OCI-LY7 (cell line): ENCODE data around the gene FOXG1. TPM values are rescaled to one million over a fixed set of nuclear protein-coding genes. Genes with fewer than 3 reads are reported as not detected.

Experiments used
- BruUV-seq: library from RNA; stranded (reverse); fragments of 400-500 nt; replicated peaks from 2 replicates; lab custom pipeline; 2021; lab: Mats Ljungman, UMichigan
- CTCF ChIA-PET: fragments of 300-600 bp; sonication (Branson Sonifier 250); formaldehyde crosslinking; loops from one replicate; lab custom pipeline; 2022; ENCODE audit warnings: antibody characterized with exemption; ENCODE audit not compliant: unreplicated experiment; lab: Charles Lee
- POLR2A ChIA-PET: fragments of 300-600 bp; sonication (Branson Sonifier 250); formaldehyde crosslinking; loops from one replicate; lab custom pipeline; 2022; ENCODE audit warnings: antibody characterized with exemption; lab: Charles Lee
- DNase-seq: peaks from one replicate; pipeline ENCODE4 v3.0.0-alpha.2; 2015; ENCODE audit warnings: low spot score
- H2AFZ ChIP-seq: fragments of 200-600 bp; sonication (generic), shearing (Covaris generic); 2 replicates; pipeline ENCODE4 v1.6.1; 2014; ENCODE audit warnings: mild to moderate bottlenecking, antibody characterized with exemption, low read length, moderate library complexity
- H3K27ac ChIP-seq: fragments of 200-600 bp; sonication (generic); 2 replicates; pipeline ENCODE4 v1.5.1; 2014; ENCODE audit warnings: mixed run types, low read depth, mild to moderate bottlenecking, moderate library complexity, low read length, inconsistent platforms; ENCODE audit not compliant: poor library complexity, severe bottlenecking
- H3K36me3 ChIP-seq: fragments of 200-600 bp; sonication (generic); 2 replicates; pipeline ENCODE4 v1.6.1; 2014; ENCODE audit warnings: mild to moderate bottlenecking, antibody characterized with exemption, low read length, moderate library complexity, mixed read lengths; ENCODE audit not compliant: insufficient read depth
- H3K4me1 ChIP-seq: fragments of 200-600 bp; sonication (generic); 2 replicates; pipeline ENCODE4 v1.5.1; 2014; ENCODE audit warnings: mild to moderate bottlenecking, low read length; ENCODE audit not compliant: insufficient read depth, poor library complexity, severe bottlenecking
- H3K4me2 ChIP-seq: fragments of 200-600 bp; sonication (generic); 2 replicates; pipeline ENCODE4 v1.6.1; 2014; ENCODE audit warnings: mild to moderate bottlenecking, low read length
- H3K4me3 ChIP-seq: fragments of 200-600 bp; sonication (generic); 2 replicates; pipeline ENCODE4 v1.5.1; 2014; ENCODE audit warnings: mild to moderate bottlenecking, low read depth, low read length; ENCODE audit not compliant: poor library complexity, severe bottlenecking
- H3K79me2 ChIP-seq: fragments of 200-600 bp; sonication (generic); 2 replicates; pipeline ENCODE4 v1.6.1; 2016; ENCODE audit warnings: low read depth, mild to moderate bottlenecking, low read length, moderate library complexity, mixed read lengths; ENCODE audit not compliant: insufficient read depth
- H3K9me2 ChIP-seq: fragments of 200-600 bp; sonication (generic); 2 replicates; pipeline ENCODE4 v1.6.1; 2016; ENCODE audit warnings: mild to moderate bottlenecking, low read length, mixed read lengths; ENCODE audit not compliant: insufficient read depth
- H3K9me3 ChIP-seq: fragments of 200-600 bp; sonication (generic); 2 replicates; pipeline ENCODE4 v1.6.1; 2014; ENCODE audit warnings: mild to moderate bottlenecking, mixed run types, low read length, mixed read lengths
- H4K20me1 ChIP-seq: fragments of 200-600 bp; sonication (generic); 2 replicates; pipeline ENCODE4 v1.6.1; 2014; ENCODE audit warnings: mild to moderate bottlenecking, antibody characterized with exemption, low read length, moderate library complexity, mixed read lengths; ENCODE audit not compliant: insufficient read depth
- CTCF ChIP-seq: fragments of 200-600 bp; sonication (generic); conservative IDR thresholded peaks from 2 replicates; pipeline ENCODE4 v1.5.1; 2014; ENCODE audit warnings: mild to moderate bottlenecking, antibody characterized with exemption, low read length, moderate library complexity, mixed read lengths
- EZH2phosphoT487 ChIP-seq: fragments of 200-600 bp; sonication (generic); IDR thresholded peaks from 2 replicates; pipeline ENCODE4 v1.6.1; 2018; ENCODE audit warnings: low read depth, borderline replicate concordance, mild to moderate bottlenecking, mixed run types, antibody characterized with exemption, low read length, moderate library complexity, mixed read lengths
- intact Hi-C: fragments of 100-400 bp; cut with micrococcal nuclease; formaldehyde crosslinking; loops from one replicate; pipeline ENCODE4 v1.10.0; 2022; ENCODE audit not compliant: unreplicated experiment
- total RNA-seq, 2 experiments: library from RNA; depleted of rRNA in 1 of 2; stranded (reverse); fragments of >200 nt in 1 of 2; shearing (Covaris generic) in 1 of 2; gene quantifications; 2 replicates each; pipeline ENCODE4 v1.2.3, GENCODE V29; 2014 to 2022

FOXG1 gene
- total RNA-seq, 2 experiments from 2014 or later, result not detected

- Histone ChIP-seq H3K4me1 (no peaks in the 10 kb centered on the region), H3K27ac (no peak overlapping the region), H3K4me3 (no peak overlapping the region), H3K9me2 (no peaks in the 10 kb centered on the region), H3K9me3 (no peaks in the 10 kb centered on the region), H4K20me1 (no peaks in the 10 kb centered on the region), H2AFZ (no peak overlapping the region), H3K79me2 (no peaks in the 10 kb centered on the region), H3K4me2 (no peak overlapping the region), H3K36me3 (no peaks in the 10 kb centered on the region)
- CTCF ChIA-PET, result interaction anchor here (0.6 kb wide), 1 partner anchor 456 kb away, joined by 3 read pairs; no protein-coding TSS in a partner anchor
- BruUV-seq, result no TSS peak
- intact Hi-C loops, result no loop called here
- DNase-seq, result no peak
- POLR2A ChIA-PET, result interaction anchor here (0.6 to 0.8 kb wide), 2 partner anchors 1289 to 1981 kb away, joined by 3 to 6 read pairs; no protein-coding TSS in a partner anchor
- TF ChIP-seq EZH2phosphoT487 (no peak), CTCF (no peak)
Measured at GRCh38 chr14:28764257-28765160, 2.1 kb upstream of the FOXG1 start.

DNA sequence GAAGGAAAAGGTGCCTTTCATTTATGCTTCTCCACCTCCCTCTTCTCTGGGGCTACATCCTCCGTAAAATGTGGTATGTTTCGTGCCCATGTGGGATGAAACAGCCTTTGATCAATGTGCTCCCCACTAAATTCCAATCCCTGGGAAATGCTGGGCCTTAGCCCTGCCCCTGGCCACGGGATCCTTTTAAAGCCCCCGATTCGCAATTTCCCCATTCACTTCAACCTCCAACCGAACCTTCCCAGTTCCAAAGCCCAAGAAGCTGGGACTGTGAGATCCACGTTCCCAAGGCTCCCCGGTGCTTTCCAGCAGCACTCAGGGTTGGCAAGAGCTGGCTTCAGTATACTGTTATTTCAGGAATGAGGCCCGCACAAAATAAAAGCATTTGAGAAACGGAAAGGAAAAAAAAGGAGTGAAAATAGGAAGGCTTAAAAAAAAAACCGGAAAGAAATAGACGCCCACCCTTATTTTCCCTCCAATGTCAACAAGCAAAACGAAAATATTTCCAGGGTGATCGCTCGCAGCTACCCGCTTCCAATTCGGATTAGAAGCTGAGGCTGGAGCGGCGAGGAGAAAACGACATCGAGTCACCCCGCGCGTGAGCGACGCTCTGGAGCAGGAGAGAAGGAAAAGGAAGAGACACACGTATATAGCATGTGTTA lies 1.3 kb upstream of the FOXG1 start:
- intact Hi-C loops, result no loop called here
- Histone ChIP-seq H3K4me2 (no peak overlapping the region), H3K36me3 (no peaks in the 10 kb centered on the region), H4K20me1 (no peaks in the 10 kb centered on the region), H3K4me1 (no peaks in the 10 kb centered on the region), H3K27ac (no peak overlapping the region), H3K9me2 (no peaks in the 10 kb centered on the region), H3K9me3 (no peaks in the 10 kb centered on the region), H3K79me2 (no peaks in the 10 kb centered on the region), H3K4me3 (no peak overlapping the region), H2AFZ (no peak overlapping the region)
- no TSS peak for BruUV-seq
- DNase-seq, result no peak
- TF ChIP-seq EZH2phosphoT487, result no peak
- no peak for TF ChIP-seq CTCF
- POLR2A ChIA-PET, result no interaction called here
- CTCF ChIA-PET, result no interaction called here
